ENCODE data around the gene KDM4B. TPM values are rescaled to one million over a fixed set of nuclear protein-coding genes. Genes with fewer than 3 reads are reported as not detected.

The KDM4B gene
- polyA plus RNA-seq, 1 of the 3 experiments (the other 2 are of a cell fraction), result 12.2 TPM

DNA sequence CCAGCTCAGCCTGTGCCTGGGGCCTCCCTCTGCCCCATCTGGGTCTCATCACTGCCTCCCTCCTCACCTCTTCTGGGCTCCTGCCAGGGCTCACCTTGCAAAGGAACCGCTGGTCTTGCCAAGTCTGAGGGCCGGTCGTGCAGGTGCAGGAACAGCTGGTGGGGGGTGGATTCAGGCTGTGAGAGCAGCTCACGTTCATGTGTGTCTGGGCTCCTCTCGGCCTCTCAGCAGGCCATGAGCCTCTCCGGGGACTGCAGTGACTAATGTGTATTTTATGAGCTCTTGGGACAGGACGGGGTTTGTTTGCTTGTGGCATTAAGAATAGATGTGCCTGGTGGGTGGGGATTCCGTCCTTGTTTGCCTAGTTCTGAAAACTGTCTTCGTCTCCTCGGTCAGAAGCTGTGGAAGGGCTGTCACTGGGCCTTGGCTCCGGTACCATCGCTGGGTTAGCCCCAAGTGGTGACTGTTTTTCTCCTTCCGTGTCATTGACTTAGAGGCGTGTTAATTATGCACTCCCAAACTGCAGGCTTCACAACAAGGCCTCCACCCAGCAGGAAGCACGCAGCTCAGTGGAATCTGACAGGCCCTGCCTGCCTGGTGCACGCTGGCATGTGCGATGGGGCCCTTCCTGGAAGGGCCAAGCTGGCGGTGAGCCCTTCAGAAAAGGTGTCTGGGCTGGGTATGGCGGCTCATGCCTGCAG, 77.6 kb downstream of the KDM4B start:
- H3F3A ChIP-seq (replicated peaks; ENCODE audit: insufficient read depth), result peaks cover 5% of the 10 kb centered on the region
- no peak overlapping the region for H3K4me3 ChIP-seq (ENCODE audit: low read depth in 2 of 2, low read length in 1 of 2)
- no peaks in the 10 kb centered on the region for H3K9me3 ChIP-seq
- peaks cover 25% of the 10 kb centered on the region; the same call in 1 of the 2 replicates for H3K79me2 ChIP-seq (ENCODE audit: insufficient read depth)
- peaks cover 12 to 29% of the 10 kb centered on the region in 2 experiments; a peak in 3 of 4 replicates for H3K4me1 ChIP-seq (ENCODE audit: control insufficient read depth in 1 of 2, insufficient read depth in 2 of 2, low read depth in 1 of 2, low read length in 1 of 2)
- H3K9ac ChIP-seq, result no peak overlapping the region
- no peak for DNase-seq
- no peak overlapping the region for H2AFZ ChIP-seq (ENCODE audit: low read depth)
- peaks cover 6 to 18% of the 10 kb centered on the region in 2 experiments for H3K36me3 ChIP-seq (replicated peaks in 1 of 2; ENCODE audit: control insufficient read depth in 1 of 2, insufficient read depth in 2 of 2, low read length in 1 of 2)
- no peak for TF ChIP-seq GATA2 (CRISPR knock-in tag; IDR thresholded peaks at IDR 0.05)
- TF ChIP-seq TCF12 (IDR thresholded peaks at IDR 0.05), result no peak
- no peak for TF ChIP-seq POLR2AphosphoS5 (IDR thresholded peaks at IDR 0.05; ENCODE audit: low read depth, low read length)
- TF ChIP-seq, protein P1, sequence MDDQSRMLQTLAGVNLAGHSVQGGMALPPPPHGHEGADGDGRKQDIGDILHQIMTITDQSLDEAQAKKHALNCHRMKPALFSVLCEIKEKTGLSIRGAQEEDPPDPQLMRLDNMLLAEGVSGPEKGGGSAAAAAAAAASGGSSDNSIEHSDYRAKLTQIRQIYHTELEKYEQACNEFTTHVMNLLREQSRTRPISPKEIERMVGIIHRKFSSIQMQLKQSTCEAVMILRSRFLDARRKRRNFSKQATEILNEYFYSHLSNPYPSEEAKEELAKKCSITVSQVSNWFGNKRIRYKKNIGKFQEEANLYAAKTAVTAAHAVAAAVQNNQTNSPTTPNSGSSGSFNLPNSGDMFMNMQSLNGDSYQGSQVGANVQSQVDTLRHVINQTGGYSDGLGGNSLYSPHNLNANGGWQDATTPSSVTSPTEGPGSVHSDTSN (IDR thresholded peaks at IDR 0.05), result no peak
- TF ChIP-seq MEF2A (IDR thresholded peaks at IDR 0.05; ENCODE audit: borderline replicate concordance, low read depth), result no peak
- TF ChIP-seq NFIC (IDR thresholded peaks at IDR 0.05; ENCODE audit: borderline replicate concordance), result no peak
- TF ChIP-seq, protein P2, sequence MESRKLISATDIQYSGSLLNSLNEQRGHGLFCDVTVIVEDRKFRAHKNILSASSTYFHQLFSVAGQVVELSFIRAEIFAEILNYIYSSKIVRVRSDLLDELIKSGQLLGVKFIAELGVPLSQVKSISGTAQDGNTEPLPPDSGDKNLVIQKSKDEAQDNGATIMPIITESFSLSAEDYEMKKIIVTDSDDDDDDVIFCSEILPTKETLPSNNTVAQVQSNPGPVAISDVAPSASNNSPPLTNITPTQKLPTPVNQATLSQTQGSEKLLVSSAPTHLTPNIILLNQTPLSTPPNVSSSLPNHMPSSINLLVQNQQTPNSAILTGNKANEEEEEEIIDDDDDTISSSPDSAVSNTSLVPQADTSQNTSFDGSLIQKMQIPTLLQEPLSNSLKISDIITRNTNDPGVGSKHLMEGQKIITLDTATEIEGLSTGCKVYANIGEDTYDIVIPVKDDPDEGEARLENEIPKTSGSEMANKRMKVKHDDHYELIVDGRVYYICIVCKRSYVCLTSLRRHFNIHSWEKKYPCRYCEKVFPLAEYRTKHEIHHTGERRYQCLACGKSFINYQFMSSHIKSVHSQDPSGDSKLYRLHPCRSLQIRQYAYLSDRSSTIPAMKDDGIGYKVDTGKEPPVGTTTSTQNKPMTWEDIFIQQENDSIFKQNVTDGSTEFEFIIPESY (IDR thresholded peaks at IDR 0.05; ENCODE audit: borderline replicate concordance, low read depth), result no peak
- TF ChIP-seq RAD21 (IDR thresholded peaks at IDR 0.05; ENCODE audit: low read length), result no peak
- no peak for TF ChIP-seq FOXJ3 (CRISPR knock-in tag; IDR thresholded peaks at IDR 0.05)
- TF ChIP-seq RXRA (IDR thresholded peaks at IDR 0.05; ENCODE audit: borderline replicate concordance, low read depth), result no peak
- TF ChIP-seq, protein P3, sequence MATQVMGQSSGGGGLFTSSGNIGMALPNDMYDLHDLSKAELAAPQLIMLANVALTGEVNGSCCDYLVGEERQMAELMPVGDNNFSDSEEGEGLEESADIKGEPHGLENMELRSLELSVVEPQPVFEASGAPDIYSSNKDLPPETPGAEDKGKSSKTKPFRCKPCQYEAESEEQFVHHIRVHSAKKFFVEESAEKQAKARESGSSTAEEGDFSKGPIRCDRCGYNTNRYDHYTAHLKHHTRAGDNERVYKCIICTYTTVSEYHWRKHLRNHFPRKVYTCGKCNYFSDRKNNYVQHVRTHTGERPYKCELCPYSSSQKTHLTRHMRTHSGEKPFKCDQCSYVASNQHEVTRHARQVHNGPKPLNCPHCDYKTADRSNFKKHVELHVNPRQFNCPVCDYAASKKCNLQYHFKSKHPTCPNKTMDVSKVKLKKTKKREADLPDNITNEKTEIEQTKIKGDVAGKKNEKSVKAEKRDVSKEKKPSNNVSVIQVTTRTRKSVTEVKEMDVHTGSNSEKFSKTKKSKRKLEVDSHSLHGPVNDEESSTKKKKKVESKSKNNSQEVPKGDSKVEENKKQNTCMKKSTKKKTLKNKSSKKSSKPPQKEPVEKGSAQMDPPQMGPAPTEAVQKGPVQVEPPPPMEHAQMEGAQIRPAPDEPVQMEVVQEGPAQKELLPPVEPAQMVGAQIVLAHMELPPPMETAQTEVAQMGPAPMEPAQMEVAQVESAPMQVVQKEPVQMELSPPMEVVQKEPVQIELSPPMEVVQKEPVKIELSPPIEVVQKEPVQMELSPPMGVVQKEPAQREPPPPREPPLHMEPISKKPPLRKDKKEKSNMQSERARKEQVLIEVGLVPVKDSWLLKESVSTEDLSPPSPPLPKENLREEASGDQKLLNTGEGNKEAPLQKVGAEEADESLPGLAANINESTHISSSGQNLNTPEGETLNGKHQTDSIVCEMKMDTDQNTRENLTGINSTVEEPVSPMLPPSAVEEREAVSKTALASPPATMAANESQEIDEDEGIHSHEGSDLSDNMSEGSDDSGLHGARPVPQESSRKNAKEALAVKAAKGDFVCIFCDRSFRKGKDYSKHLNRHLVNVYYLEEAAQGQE (IDR thresholded peaks at IDR 0.05; ENCODE audit: low read depth, low read length), result no peak
- no peak for TF ChIP-seq RCOR1 (IDR thresholded peaks at IDR 0.05; ENCODE audit: low read length)
- TF ChIP-seq TEAD4 (IDR thresholded peaks at IDR 0.05; ENCODE audit: borderline replicate concordance, insufficient read depth), result no peak
- no peak for TF ChIP-seq CHD2 (IDR thresholded peaks at IDR 0.05; ENCODE audit: low read length, partially characterized antibody)
- TF ChIP-seq TAF1 (IDR thresholded peaks at IDR 0.05; ENCODE audit: borderline replicate concordance, low read depth, low read length), result no peak
- no peak for TF ChIP-seq NRF1 (IDR thresholded peaks at IDR 0.05; ENCODE audit: low read depth, low read length)
- no peak for TF ChIP-seq SMC3 (IDR thresholded peaks at IDR 0.05; ENCODE audit: low read depth, low read length)
- no peak for TF ChIP-seq EZH2phosphoT487 (IDR thresholded peaks at IDR 0.05; ENCODE audit: borderline replicate concordance, low read depth)
- H3K27me3 ChIP-seq (ENCODE audit: insufficient read depth), result no peaks in the 10 kb centered on the region
- CTCF ChIA-PET, result interaction anchor here (1.1 to 8.1 kb wide), 7 partner anchors 9 to 187 kb away, joined by 3 to 71 read pairs (median 3); no protein-coding TSS in a partner anchor
- H4K20me1 ChIP-seq (ENCODE audit: insufficient read depth), result peaks cover 32% of the 10 kb centered on the region
- POLR2A ChIA-PET, result no interaction called here
- H3K4me2 ChIP-seq, result no peak overlapping the region
- no peak overlapping the region for H3K27ac ChIP-seq (ENCODE audit: low read depth in 2 of 2, low read length in 1 of 2)
- no peaks in the 10 kb centered on the region for H3K9me2 ChIP-seq
- 80% methylated on average over 8 of the region's 19 CpGs for WGBS (ENCODE audit: low lambda C conversion rate)
